HEK293T (cell line): ENCODE data around the gene SLC9A6.

Experiments used
- ARNT ChIP-seq: fragments of 450-650 bp; IDR thresholded peaks from 2 replicates; pipeline ENCODE4 v1.6.1; 2017; ENCODE audit warnings: mild to moderate bottlenecking
- BHLHE40 ChIP-seq: fragments of 450-650 bp; IDR thresholded peaks from 2 replicates; pipeline ENCODE4 v1.6.1; 2016; ENCODE audit warnings: mild to moderate bottlenecking, moderate library complexity, borderline replicate concordance
- ELF4 ChIP-seq: fragments of 450-650 bp; IDR thresholded peaks from 2 replicates; pipeline ENCODE4 v1.6.1; 2017; ENCODE audit warnings: antibody characterized with exemption
- FOXA1 ChIP-seq: fragments of 450-650 bp; IDR thresholded peaks from 2 replicates; pipeline ENCODE4 v1.6.1; 2016; ENCODE audit warnings: mild to moderate bottlenecking
- FOXK2 ChIP-seq: fragments of 450-650 bp; IDR thresholded peaks from 2 replicates; pipeline ENCODE4 v1.6.1; 2016; ENCODE audit warnings: mild to moderate bottlenecking
- FOXM1 ChIP-seq: fragments of 450-650 bp; IDR thresholded peaks from 2 replicates; pipeline ENCODE4 v1.6.1; 2017; ENCODE audit warnings: mild to moderate bottlenecking, borderline replicate concordance
- HDGF ChIP-seq: fragments of 450-650 bp; IDR thresholded peaks from 2 replicates; pipeline ENCODE4 v1.6.1; 2017; ENCODE audit warnings: antibody characterized with exemption, borderline replicate concordance
- L3MBTL2 ChIP-seq: fragments of 450-650 bp; conservative IDR thresholded peaks from 2 replicates; pipeline ENCODE4 v1.6.1; 2016; ENCODE audit warnings: mild to moderate bottlenecking
- LEF1 ChIP-seq: fragments of 450-650 bp; IDR thresholded peaks from 2 replicates; pipeline ENCODE4 v1.6.1; 2017; ENCODE audit warnings: mild to moderate bottlenecking, borderline replicate concordance
- PKNOX1 ChIP-seq: fragments of 450-650 bp; IDR thresholded peaks from 2 replicates; pipeline ENCODE4 v1.6.1; 2016
- SP1 ChIP-seq: fragments of 450-650 bp; IDR thresholded peaks from 2 replicates; pipeline ENCODE4 v1.6.1; 2017
- SUZ12 ChIP-seq: fragments of 450-650 bp; IDR thresholded peaks from 2 replicates; pipeline ENCODE4 v1.6.1; 2016; ENCODE audit warnings: mild to moderate bottlenecking
- TARDBP ChIP-seq: fragments of 450-650 bp; IDR thresholded peaks from 2 replicates; pipeline ENCODE4 v1.6.1; 2016
- ZNF384 ChIP-seq: fragments of 450-650 bp; IDR thresholded peaks from 2 replicates; pipeline ENCODE4 v1.6.1; 2016

- no peak for TF ChIP-seq PKNOX1
- no peak for TF ChIP-seq BHLHE40
- TF ChIP-seq FOXA1 = no peak
- TF ChIP-seq SUZ12 = no peak
- TF ChIP-seq ZNF384 = no peak
- TF ChIP-seq SP1 = no peak
- no peak for TF ChIP-seq ELF4
- no peak for TF ChIP-seq TARDBP
- no peak for TF ChIP-seq L3MBTL2
- no peak for TF ChIP-seq FOXM1
- TF ChIP-seq LEF1 = no peak
- no peak for TF ChIP-seq ARNT
- TF ChIP-seq FOXK2 = no peak
- no peak for TF ChIP-seq HDGF
These were observed 3.6 kb upstream of the SLC9A6 start for GRCh38 chrX:135981668-135982067.
